Fibroblast of lung (primary cell): ENCODE measurements around the gene PIK3C3.

Experiments used
- EZH2 ChIP-seq: IDR thresholded peaks from 2 replicates; pipeline ENCODE4 v1.5.1; 2012; ENCODE audit warnings: low read length, control low read depth, mild to moderate bottlenecking; ENCODE audit errors: missing control alignments
- TF ChIP-seq, protein P1 (sequence below), 2 donors: IDR thresholded peaks in 1 of 2; conservative IDR thresholded peaks in 1 of 2; 1 replicate in 1 of 2; 2 replicates in 1 of 2; pipeline ENCODE4 v1.5.1; 2011 to 2012; ENCODE audit warnings: low read length in 2 of 2, control low read depth in 1 of 2, inconsistent platforms in 1 of 2, low read depth in 1 of 2, mild to moderate bottlenecking in 1 of 2

DNA sequence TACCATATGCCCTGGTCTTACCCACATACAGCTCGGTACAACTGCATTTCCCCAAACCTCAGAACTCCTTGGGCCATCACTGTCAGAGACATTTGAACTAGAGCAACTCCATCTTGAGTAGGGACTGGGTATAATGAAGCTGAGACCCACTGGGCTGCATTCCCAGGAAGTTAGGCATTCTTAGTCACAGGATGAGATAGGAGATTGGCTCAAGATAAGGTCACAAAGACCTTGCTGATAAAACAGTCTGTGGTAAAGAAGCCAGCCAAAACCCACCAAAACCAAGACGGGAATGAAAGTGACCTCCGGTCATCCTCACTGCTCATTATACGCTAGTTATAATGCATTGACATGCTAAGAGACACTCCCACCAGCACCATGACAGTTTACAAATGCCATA lies 131.3 kb downstream of the PIK3C3 start:
- TF ChIP-seq, protein P1, sequence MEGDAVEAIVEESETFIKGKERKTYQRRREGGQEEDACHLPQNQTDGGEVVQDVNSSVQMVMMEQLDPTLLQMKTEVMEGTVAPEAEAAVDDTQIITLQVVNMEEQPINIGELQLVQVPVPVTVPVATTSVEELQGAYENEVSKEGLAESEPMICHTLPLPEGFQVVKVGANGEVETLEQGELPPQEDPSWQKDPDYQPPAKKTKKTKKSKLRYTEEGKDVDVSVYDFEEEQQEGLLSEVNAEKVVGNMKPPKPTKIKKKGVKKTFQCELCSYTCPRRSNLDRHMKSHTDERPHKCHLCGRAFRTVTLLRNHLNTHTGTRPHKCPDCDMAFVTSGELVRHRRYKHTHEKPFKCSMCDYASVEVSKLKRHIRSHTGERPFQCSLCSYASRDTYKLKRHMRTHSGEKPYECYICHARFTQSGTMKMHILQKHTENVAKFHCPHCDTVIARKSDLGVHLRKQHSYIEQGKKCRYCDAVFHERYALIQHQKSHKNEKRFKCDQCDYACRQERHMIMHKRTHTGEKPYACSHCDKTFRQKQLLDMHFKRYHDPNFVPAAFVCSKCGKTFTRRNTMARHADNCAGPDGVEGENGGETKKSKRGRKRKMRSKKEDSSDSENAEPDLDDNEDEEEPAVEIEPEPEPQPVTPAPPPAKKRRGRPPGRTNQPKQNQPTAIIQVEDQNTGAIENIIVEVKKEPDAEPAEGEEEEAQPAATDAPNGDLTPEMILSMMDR (conservative IDR thresholded peaks at IDR 0.05 in 1 of 2, IDR thresholded peaks at IDR 0.05 in 1 of 2; ENCODE audit: low read depth in 1 of 2, low read length in 2 of 2), result no peak
- TF ChIP-seq EZH2, result no peak
